ENCODE measurements around the gene ABLIM2.
A peak's percentile ranks its signal among the peaks of the same experiment; 100 is the strongest.

ABLIM2 gene

DNA sequence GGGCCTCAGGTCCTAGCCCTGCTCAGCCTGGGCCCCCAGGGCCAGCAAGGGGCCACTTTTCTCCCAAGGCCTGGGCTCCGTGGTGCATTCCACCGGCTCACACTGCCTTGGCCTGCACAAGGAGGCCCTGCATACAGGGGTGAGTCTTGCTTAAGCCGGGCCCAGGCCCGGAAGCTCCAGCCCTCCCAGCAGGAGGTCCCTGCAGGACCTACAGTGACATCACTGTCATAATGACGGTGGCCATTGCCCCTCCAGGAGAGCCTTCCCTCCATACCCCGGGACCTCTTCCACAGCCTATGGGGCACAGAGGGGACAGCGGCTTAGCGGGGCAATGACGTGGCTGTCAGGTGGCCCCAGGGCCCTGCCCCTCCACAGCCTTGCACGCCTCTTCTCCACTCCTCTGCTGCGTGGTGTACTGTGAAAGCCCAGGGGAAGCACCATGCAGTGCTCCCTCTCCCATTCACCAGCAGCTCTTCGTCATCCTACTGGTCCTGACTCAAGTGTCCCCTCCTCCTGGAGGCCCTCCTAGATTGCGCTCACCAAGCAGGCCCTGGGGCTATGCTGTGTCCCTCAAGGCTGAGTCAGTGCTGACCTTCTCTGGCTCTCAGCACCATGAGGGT, 186.6 kb downstream of the ABLIM2 start:
- no peak for DNase-seq

DNA sequence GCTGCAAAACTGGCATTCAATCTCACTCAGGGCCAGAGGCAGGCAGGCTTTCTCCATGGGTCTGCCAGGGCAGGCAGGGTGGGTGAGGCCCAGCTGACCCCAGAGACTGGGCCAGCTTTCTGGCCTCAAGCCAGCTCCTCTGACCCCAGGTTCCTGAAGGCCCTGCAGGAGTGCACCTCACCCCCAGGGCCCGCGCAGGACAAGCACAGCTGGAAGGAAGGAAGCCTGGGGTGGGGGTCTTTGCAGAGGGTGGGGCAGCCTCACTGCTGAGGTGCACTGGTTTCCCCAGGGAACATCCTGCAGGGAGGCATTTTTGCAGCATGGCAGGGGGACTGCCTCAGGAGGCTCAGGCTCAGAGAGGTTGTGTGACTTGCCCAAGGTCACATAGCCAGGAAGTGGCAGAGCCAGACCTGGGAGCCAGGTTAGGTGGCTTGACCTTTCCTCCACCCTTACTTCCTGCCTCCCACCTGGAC, 187.4 kb downstream of the ABLIM2 start:
- no peak for DNase-seq

DNA sequence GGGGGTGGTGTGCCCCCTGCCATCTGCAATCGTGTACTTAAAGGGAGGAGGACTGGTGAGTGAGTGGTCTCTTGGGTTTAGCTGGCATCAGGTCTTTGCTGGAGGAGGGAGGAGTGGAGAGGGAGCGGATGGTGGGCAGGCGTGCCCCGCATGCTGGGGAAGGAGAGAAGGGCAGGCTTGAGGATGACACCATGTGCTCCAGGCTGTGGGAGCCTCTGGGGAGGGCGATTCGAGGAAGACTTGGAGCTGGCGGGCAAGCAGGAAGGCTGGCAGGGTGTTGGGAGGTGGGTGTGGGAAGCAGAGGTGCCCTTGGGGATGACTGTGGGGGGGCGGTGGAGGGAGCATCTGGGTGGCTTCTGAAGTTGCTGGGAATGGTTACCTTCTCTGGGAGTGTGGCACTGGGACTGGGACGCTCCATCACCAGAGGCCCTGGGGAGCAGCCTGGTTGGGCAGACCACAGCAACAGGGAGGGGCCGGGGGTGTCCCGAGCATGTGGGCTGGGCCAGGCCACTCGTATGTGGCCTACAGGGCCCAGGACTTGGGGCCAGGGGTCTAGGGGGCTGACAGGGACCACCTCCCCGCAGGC, 188.2 kb downstream of the ABLIM2 start:
- DNase-seq: no peak

DNA sequence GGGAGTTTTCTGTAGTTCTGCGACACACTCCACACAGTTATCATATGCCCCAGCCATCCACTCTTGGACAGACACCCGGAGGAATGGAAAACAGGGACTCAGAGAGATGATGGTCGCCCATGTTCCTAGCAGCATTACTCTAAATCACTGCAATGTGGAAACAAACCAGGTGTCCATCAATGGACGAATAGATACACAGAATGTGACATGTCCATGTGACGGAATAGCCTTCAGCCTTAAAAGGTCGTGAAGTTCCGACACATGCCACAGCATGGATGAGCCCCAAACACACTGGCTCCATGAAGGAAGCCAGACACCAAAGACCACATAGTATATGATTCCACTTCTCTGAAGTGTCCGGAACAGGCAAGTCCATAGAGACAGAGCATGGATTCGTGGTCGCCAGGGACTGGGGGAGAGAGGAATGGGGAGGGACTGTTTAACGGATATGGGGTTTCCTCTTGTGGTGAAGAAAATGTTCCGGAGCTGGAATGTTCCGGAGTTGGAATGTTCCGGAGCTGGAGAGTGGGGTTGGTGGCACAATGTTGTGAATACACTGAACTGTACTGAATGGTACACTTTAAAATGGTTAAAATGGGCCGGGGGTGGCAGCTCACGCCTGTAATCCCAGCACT, 190.2 kb downstream of the ABLIM2 start:
- no peak for DNase-seq

DNA sequence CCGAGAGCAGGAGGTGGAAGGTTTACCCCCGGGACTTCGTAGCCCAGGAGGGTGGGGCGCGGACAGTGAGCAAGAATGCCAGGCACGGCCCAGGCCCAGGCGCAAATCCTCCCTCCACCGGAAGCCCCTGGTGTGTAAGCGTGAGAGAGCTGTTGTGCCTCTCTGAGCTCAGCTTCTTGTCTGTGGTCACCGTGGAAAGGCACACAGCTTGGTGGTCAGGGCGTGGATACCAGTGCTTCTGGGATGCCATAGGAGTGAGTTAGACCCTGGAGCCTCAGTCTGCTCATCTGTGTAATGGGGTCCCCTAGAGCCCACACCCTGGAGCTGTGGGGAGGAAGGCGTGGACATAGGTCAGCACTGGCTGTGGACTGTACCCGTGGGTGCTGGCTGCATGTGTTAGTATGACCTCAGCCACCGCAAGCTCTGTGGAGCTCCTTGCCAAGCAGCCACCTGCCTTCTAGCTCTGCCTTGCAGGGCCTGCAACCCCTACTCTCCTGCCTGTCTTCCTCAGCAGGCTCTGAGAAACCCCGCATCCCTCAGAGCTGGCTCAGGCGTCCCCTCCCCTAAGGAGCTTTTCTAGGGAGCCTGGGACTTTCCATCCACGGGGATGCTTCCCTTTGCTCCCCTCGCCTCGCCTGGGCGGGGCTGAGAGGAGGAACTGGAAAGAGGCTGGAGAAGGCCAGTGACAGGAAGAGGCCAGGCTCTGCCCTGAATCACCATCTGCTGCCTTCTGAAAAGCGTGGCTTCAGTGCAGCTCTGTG, 190.9 kb downstream of the ABLIM2 start:
- no peak for DNase-seq

DNA sequence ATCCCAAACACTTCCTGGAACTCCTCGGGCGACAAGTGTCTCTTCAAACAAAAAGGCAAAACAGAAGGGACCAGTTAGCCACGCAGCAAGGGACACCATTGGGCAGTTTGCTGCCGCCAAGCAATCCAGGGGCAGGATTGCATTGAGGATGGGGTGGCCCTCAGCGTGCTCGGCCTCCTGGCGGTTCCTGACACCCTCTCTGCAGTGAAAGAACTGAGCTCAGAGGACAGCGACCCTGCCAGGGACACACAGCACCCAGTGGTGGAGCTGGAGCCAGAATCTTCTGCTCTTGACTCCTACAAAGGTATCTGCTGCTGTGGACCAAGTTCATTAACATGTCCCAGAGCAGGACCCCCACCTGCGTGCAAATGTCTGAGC, 191.6 kb downstream of the ABLIM2 start:
- no peak for DNase-seq

DNA sequence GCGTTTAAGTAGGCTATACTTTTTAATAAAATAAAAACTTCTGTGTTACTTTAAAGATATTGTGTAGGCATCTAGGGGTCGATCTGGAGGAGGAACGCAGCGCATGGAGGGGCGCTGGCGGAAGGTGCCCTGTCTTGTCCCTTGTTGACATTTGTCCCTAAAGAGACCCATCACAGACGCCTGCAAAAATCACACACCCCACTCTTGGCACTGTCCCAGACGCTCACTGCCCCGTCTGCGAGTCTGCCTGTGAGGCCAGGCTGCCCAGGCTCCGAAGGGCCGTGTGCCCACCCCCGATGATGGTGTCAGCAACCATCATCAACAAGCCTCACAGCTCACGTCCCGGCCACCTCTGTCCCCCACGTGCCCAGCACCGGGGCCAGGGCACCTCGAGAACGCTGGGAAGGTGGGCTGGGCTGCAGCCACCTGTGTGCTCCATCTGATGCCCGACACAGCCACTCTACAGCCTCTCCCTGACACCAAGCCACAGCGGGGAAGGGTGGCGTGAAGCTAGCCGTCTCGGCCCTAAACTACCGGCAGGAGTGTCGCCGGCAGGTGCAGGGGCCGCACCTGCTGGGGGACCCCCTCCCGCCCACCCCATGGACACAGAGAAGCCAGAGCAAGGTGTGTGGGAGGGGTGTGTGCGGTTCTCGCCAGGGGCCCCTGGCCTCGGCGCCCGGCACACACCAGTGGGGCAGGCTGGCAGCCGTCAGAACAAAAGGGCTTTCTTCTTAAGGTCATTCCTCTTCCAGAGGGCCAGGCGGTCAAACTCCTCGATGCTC, 192.1 kb downstream of the ABLIM2 start:
- no peak for DNase-seq

DNA sequence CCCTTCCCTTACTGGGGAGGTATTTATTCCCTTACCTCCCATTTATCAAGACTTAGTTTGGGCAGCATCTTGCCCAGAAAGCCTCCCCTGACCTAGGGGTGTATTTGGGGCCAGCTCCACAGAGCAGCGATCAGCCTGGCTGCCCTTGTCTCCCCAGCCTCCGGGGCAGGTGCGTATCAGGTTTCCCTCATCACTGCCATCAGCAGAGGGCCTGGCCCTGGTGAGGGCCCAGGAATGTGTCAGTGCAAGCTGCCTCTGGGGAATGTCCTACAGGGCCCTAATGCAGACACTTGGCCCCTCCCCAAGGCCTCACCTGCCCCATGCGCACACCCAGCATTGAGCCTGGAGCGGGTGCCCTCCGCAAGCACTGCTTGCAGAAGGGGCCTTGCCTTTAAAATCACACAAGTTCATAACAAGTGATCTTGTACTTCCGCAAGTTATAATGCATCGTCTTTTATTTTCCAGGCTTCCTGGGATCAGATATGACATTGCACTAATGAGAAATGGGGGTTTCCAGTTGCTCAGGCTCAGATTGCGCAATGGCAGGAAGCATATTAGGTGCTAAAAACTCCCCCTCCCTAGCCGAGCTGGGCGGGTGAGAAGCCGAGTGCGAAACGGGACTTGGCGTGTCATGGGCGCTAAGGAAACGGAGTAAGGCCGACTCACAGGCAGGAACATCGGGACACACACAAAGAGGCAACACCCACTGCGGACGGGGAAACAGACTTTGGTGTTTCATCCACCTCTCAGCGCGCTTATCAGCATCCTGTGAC, 193.5 kb downstream of the ABLIM2 start:
- DNase-seq: no peak

DNA sequence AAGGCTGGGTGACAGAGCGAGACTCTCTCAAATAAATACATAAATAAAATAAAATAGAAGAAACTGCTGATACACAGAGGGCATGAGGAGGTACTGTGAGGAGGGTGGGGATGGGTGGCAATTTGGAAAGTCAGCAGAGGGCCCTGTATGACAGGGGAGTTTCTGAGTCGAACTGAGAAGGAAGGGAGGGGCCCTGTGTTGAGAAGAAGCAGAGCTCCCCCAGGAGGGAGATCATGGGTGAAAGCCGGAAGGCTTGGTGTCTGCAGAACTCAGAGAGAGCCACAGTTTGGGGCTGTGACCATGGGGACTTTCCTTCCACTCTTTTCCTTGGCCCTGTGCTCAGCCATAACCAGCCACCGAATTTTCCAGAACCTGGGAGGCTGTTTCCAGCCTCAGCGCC, 194.2 kb downstream of the ABLIM2 start:
- DNase-seq: no peak

DNA sequence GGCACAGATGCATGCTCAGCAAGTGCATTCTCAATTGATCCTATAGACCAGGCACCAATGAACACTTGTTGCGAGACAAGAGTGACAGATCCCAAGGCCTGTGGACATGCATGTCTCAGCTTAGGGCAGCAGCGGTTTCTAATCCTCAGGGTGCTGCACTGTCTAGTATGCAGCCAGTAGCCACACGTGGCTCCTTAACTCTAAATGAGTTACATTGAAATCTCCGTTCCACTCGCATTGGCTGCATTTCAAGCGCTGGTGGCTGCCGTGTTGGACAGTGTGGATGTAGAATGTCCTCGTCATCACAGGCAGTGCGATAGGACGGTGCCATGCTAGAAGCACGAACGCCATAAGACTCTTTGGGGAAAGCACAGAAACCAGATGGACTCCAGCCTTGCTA, 194.9 kb downstream of the ABLIM2 start:
- DNase-seq: no peak

DNA sequence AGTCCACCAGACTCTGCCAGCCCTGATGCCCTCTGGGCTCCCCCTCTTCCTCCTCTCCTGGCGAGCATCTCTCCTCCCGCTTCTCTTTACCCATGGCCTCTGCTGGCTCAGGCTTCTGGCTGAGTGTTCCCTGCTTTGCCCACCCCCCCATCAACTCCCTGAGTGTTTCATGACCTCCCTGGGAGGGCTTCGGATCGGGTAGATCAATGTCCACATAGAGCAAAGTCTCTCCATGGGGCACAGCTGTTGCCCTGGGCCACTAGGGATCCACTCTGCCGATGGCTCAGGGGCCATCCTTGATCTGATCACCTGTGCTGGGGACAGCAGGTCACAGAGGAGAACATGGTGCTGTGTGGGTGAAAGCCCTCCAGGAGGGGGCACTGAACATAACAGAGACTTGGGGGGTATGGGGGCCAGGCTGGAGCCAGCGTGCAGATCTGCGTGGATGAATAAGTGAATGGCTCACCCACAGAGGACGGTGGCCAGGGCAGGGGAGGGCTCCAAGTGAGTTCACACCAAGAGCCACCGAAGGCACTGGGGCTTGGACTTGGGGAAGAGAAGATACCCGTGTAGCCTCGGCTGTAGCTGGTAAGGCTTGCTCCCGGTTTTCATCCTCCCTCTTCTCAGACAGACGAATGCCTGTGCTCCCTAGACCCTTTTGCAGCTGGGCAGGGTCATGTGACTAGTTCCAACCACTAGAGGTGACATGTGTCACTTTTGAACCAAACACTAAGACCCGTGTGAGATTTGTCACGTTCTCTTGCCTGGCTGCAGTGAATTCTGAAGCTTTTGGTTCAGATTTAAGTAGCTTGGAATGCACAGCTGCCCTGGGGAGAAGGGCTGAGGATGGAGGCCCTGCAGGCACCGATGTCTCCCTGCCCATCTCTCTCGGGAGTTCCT, 195.8 kb downstream of the ABLIM2 start:
- DNase-seq: no peak

DNA sequence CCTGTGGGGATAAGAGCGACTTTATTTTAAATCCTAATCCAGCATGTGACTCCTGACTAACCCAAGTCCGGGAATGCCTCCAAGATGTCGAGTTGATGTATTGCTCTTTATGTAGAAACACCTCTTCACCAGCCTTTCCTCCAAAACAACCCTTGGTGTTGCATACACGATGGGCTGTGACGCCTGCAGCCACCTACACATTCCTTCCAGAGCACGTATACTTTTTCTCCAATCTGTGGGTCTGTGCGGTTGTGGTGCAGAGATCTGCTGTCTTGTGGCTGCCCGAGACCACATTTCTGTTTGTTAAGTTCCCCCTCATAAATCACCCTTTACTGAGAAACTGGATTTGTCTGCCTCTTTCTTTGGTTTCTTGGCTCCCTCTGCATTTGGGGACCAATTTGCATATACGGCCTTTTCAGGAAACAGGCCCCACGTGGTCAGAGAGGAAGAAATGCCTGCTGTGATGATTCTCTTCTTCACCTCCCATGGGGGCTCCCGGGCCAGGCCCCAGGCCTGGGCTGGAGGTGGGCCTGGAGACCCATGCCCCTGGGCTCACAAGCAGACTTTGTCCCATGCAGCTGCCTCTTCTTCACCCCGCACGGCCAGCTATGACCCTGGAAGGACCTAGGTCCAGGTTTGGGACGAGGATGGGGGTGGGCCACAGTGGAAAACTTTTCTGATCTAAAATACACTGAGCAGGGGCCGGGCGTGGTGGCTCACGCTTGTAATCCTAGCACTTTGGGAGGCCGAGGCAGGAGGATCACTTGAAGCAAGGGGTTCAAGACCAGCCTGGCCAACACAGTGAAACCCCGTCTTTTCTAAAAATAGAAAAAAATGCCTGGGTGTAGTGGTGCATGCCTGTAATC, 197.6 kb downstream of the ABLIM2 start:
- peak in 1 of 2 experiments; percentile 26 for DNase-seq

DNA sequence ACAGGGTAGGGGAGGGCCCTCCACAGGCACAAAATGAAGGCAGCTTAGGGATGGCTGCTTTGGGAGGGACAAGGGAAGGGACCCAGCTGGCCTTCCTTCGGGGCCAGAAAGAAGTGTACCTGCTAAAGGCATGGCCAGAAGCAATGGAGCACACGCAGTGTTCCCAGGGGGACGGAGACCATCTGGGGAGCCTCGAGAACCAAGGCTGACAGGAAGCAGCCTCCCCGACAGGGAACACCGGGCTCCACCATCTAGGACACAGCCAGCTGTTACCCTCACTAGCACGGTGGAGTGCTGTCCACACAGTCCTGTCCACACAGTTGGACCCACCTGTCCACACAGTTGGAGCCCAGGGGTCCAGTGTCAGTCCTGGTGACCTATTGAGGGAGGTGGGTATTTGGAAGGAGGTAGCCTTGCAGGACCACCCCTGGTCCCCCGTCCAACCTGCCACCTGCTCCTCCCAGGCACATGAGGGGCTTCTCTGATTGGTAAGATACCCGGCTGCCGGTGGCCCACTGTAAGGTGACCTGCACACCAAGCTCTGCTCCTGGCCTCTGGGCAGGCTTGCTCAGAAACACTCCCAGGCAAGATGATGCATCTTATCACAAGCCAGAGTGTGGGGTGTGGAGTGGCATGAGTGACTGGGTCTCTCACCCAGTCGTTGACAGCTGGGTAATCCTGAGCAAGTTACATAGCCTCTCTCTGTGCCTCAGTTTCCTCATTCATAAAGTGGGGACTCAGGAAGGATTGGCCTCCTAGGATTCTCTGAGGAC, 198.4 kb downstream of the ABLIM2 start:
- DNase-seq: no peak

DNA sequence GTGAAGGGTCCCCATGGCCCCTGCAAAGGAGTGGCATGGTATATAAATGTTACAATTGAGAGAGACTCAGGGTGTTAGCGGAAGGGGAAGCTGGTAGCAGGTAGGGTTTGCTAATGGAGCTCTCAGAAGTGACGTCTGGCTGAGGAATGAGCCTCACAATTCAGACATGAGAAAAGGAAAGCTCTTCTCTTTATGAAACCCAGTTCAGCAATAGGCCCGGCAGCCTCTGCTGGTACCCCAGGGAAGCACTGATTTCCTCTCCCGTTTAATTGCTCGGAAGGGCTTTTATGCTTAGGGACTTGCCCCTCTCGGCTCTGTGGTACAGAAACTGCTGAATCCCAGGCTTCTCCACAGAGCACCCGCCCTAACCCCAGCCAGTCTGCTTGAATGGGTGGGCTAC, 199.5 kb downstream of the ABLIM2 start:
- DNase-seq: no peak

DNA sequence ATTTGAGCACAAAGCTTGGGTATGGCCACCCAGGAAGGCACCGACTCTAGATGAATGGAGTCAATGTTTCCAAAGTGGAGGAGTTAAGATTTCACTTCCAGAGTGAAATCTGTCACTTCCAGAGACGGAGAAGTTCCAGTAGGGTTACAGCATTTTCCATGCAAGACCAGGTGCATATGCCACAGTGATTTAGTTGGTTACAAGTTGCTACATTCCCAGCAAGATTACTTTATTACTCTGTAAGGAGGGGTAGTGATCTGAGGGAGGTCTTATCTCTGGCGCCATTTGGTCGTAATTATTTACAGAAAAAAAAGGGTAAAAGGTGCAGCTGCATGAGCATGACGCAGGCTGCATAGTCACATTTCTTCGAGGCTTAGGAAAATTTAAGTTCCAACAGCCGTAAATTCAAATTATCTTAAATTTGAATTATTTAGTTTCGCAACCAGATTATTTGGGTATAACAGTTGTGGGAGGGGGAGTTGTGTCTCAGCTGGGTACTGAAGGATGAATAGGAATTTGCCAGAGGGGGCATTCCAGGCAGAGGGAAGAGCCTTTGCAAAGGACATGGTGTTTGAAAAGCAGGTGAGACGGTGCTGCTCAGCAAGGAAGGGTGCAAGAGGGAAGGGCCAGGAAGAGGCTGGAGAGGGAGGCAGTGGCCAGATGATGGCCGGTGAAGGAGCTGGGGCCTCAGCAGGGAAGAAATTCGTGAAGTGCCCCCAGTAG, 201.5 kb downstream of the ABLIM2 start:
- no peak for DNase-seq

DNA sequence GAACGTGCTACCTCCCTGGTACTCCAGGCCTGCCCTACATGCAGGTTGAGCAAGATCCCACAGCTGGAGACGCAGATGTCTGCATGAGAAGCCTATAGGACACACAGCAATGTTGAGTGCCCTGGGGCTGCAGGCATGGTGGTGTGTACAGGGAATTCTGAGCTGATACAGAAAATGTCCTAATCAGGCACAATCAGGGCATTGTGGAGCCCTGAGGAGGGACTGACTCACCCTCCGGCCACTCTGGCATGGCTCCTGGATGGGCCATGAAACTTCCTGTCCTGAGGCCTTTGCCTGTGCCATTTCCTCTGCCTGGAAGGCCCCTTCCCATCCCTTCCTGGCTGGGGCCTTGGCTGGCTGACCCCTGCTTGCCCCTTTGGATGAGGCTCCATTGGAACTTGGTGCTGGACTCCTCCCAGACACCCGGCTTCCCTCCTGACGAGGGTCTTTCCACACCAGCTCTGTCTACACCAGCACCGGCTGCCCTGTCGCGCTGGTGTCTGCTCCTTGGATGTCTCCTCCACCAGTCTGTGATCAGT, 202.3 kb downstream of the ABLIM2 start:
- no peak for DNase-seq

DNA sequence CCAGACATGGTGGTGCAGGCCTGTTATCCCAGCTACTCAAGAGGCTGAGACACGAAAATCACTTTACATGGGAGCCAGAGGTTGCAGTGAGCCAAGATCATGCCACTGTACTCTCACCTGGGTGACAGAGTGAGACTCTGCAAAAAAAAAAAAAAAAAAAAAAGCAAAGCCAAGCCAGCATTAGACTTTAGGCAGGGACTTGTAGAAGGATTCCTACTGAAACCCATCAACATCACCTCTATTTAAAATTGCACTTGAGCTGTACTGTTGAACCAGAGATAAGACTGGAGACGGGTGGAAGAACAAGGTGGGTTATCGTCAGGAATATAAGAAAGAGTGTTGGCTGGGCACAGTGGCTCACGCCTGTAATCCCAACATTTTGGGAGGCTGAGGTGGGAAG, 203.2 kb downstream of the ABLIM2 start:
- no peak for DNase-seq

DNA sequence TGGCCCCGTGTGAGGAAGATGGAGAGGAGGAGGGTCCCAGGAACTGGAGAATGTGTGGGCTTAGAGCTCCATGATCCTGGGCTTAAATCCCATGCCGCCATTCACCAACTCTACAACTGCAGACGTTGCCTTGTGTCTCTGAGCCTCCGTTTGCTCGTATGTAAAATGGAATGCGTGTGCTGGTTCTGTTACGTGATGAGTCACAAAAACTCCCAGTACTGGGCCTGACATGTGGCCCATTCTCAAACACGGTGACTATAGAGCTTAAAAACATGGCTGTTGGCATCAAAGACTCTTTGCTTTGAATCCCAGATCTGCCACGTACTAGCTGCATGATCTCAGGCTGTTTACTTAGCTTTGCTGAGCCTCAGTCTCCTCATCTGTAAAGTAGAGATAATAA, 206.0 kb downstream of the ABLIM2 start:
- DNase-seq: no peak
